Measurements from ENCODE around the gene WWP2.

WWP2 gene

DNA sequence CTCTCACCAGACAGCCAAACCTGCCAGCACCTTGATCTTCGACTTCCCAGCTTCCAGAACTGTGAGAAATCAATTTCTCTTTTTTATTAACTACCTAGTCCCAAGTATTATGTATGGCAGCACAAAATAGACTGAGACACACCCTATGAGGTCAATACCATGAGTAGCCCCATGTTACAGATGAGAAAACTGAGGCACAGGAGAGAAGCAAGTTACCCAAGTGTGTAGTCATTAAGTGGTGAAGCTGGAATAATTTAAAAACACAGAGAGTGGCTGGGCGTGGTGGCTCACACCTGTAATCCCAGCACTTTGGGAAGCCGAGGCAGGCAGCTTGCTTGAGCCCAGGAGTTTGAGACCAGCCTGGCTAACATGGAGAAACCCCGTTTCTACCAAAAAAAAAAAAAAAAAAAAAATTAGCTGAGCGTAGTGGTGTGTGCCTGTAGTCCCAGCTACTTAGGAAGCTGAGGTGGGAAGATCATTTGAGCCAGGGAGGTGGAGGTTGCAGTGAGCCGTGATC is 40.6 kb upstream of the WWP2 start:
- H3K9me3 ChIP-seq (ENCODE audit: control insufficient read depth, insufficient read depth, low read depth, low read length), result no peaks in the 10 kb centered on the region
- no peaks in the 10 kb centered on the region for H3K36me3 ChIP-seq (ENCODE audit: control insufficient read depth in 2 of 2, insufficient read depth in 1 of 2, low read length in 2 of 2)
- no peak overlapping the region for H3K27ac ChIP-seq (ENCODE audit: extremely low read depth, low read depth, low read length)
- no peaks in the 10 kb centered on the region for H3K4me1 ChIP-seq (ENCODE audit: control insufficient read depth, insufficient read depth, low read length)
- CTCF ChIA-PET, result interaction anchor here (0.8 to 1.4 kb wide), 2 partner anchors 12 to 33 kb away, joined by 3 to 5 read pairs; partner anchors contain the start of gene NOB1
- no peak overlapping the region for H3K4me3 ChIP-seq (ENCODE audit: low read depth, low read length)
- TF ChIP-seq ZBTB8A (tag by site-specific recombination; IDR thresholded peaks at IDR 0.05), result no peak
- TF ChIP-seq ZNF202 (tag by site-specific recombination; IDR thresholded peaks at IDR 0.05; ENCODE audit: borderline replicate concordance), result no peak
- TF ChIP-seq INSM2 (tag by site-specific recombination; IDR thresholded peaks at IDR 0.05), result no peak
- TF ChIP-seq ZNF555 (tag by site-specific recombination; conservative IDR thresholded peaks at IDR 0.05), result no peak
- no peak for TF ChIP-seq ZNF692 (tag by site-specific recombination; IDR thresholded peaks at IDR 0.05)
- TF ChIP-seq ZNF16 (tag by site-specific recombination; IDR thresholded peaks at IDR 0.05; ENCODE audit: low read depth), result no peak
- TF ChIP-seq FEZF1 (tag by site-specific recombination; IDR thresholded peaks at IDR 0.05), result no peak
- no peak for TF ChIP-seq ZNF174 (tag by site-specific recombination; IDR thresholded peaks at IDR 0.05)
- no peak for TF ChIP-seq ZNF335 (tag by site-specific recombination; conservative IDR thresholded peaks at IDR 0.05)
- TF ChIP-seq YY2 (tag by site-specific recombination; IDR thresholded peaks at IDR 0.05), result no peak
- no peak for TF ChIP-seq ZNF341 (tag by site-specific recombination; IDR thresholded peaks at IDR 0.05; ENCODE audit: low read depth)
- TF ChIP-seq, protein P1, sequence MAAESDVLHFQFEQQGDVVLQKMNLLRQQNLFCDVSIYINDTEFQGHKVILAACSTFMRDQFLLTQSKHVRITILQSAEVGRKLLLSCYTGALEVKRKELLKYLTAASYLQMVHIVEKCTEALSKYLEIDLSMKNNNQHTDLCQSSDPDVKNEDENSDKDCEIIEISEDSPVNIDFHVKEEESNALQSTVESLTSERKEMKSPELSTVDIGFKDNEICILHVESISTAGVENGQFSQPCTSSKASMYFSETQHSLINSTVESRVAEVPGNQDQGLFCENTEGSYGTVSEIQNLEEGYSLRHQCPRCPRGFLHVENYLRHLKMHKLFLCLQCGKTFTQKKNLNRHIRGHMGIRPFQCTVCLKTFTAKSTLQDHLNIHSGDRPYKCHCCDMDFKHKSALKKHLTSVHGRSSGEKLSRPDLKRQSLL (tag by site-specific recombination; IDR thresholded peaks at IDR 0.05), result no peak
- TF ChIP-seq ZNF394 (tag by site-specific recombination; IDR thresholded peaks at IDR 0.05; ENCODE audit: borderline replicate concordance), result no peak
- TF ChIP-seq KLF8 (tag by site-specific recombination; IDR thresholded peaks at IDR 0.05), result no peak
- no peak for TF ChIP-seq ZXDB (tag by site-specific recombination; IDR thresholded peaks at IDR 0.05)
- TF ChIP-seq KLF17 (tag by site-specific recombination; IDR thresholded peaks at IDR 0.05), result no peak
- POLR2A ChIA-PET, result interaction anchor here (0.7 kb wide), 1 partner anchor 18 kb away, joined by 3 read pairs; no protein-coding TSS in a partner anchor

DNA sequence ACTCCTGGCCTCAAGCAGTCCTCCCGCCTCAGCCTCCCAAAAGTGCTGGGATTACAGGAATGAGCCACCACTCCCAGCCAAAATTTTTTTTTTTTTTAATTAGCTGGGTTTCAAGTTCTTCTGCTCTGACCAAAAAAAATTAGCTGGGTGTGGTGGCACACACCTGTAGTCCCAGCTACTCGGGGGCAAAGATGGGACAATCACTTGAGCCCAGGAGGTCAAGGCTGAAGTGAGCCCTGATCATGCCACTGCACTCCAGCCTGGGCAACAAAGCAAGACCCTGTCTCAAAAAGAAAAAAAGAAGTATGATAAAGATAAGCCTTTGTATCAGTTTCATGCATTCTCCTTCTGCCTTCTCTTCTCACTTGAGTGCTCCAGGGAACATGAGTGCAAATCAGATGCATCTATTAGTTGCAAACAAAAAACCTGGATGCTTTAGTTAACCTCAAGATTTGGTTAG is 37.7 kb upstream of the WWP2 start:
- H3K27ac ChIP-seq (ENCODE audit: extremely low read depth, low read depth, low read length), result no peak overlapping the region
- CTCF ChIA-PET, result interaction anchor here (0.9 to 2.5 kb wide), 3 partner anchors 14 to 30 kb away, joined by 4 to 13 read pairs (median 5); partner anchors contain the start of gene NOB1
- no peaks in the 10 kb centered on the region for H3K9me3 ChIP-seq (ENCODE audit: control insufficient read depth, insufficient read depth, low read depth, low read length)
- H3K4me1 ChIP-seq (ENCODE audit: control insufficient read depth, insufficient read depth, low read length), result no peaks in the 10 kb centered on the region; the same call in 1 of the 2 replicates
- H3K4me3 ChIP-seq (ENCODE audit: low read depth, low read length), result no peak overlapping the region
- POLR2A ChIA-PET, result interaction anchor here (1.2 kb wide), 1 partner anchor 29 kb away, joined by 4 read pairs; no protein-coding TSS in a partner anchor
- no peaks in the 10 kb centered on the region for H3K36me3 ChIP-seq (ENCODE audit: control insufficient read depth in 2 of 2, insufficient read depth in 1 of 2, low read length in 2 of 2)
- no peak for TF ChIP-seq OSR2 (tag by site-specific recombination; IDR thresholded peaks at IDR 0.05)
- TF ChIP-seq ZNF449 (tag by site-specific recombination; IDR thresholded peaks at IDR 0.05), result no peak

Data from HEK293 (cell line).